T-helper 2 cell (primary cell): ENCODE data around the gene PNPLA8.
"Not testable (repeated sequence)": the region's sequence is repeated elsewhere in the genome, so short reads cannot be mapped to it uniquely, and the experiment has no call there.

Experiments used
- DNase-seq, 5 experiments: peaks; one replicate each; pipeline versions ENCODE4 v3.0.0 to v3.0.0-alpha.2; 2012 to 2022
- total RNA-seq, 2 donors: gene quantifications; one replicate each; lab custom pipeline; 2026; lab: John Stamatoyannopoulos, UW

Gene PNPLA8
- total RNA-seq, result 124 to 175 reads per million in 2 donors

GRCh38 chr7:108525985-108526767 lies at the start of gene PNPLA8:
TSS of gene PNPLA8 (minus strand) at chr7:108526135. CDS start at chr7:108515491, 10,644 bp downstream.
- DNase-seq, result peak; percentile 99 to 100 (median 100)

- DNase-seq, result no peak
Observed at GRCh38 chr7:108575156-108575555, 49.2 kb upstream of the PNPLA8 start.

- DNase-seq, result no peak
Observed at GRCh38 chr7:108572480-108572879, 46.5 kb upstream of the PNPLA8 start.

GRCh38 chr7:108570146-108570755 lies 44.3 kb upstream of the PNPLA8 start:
- DNase-seq, result peak in 4 of 5 experiments; percentile 11 to 75 (median 40)

GRCh38 chr7:108569381-108570145 lies 43.6 kb upstream of the PNPLA8 start, which contains the start of the genes DNAJB9 and THAP5:
TSS of gene DNAJB9 (plus strand) at chr7:108569874. CDS start at chr7:108571727, 1,853 bp downstream.
TSS of gene THAP5 (minus strand) at chr7:108569706. CDS start at chr7:108569569, 137 bp downstream.
- DNase-seq, result peak; percentile 95 to 100 (median 99)

GRCh38 chr7:108568801-108569380 lies 43.0 kb upstream of the PNPLA8 start:
- DNase-seq, result peak in 1 of 5 experiments; percentile 84

GRCh38 chr7:108565987-108566386 lies 40.1 kb upstream of the PNPLA8 start:
- no peak for DNase-seq

GRCh38 chr7:108561047-108561619 lies 35.2 kb upstream of the PNPLA8 start:
- no peak for DNase-seq

- no peak for DNase-seq
Observed at GRCh38 chr7:108559253-108559652, 33.3 kb upstream of the PNPLA8 start.

GRCh38 chr7:108557617-108558016 lies 31.7 kb upstream of the PNPLA8 start:
- DNase-seq, result no peak

GRCh38 chr7:108557191-108557590 lies 31.3 kb upstream of the PNPLA8 start:
- DNase-seq, result no peak

GRCh38 chr7:108556665-108557064 lies 30.7 kb upstream of the PNPLA8 start:
- DNase-seq, result not testable (repeated sequence)

- not testable (repeated sequence) for DNase-seq
Observed at GRCh38 chr7:108548141-108548896, 22.4 kb upstream of the PNPLA8 start.

- DNase-seq, result no peak
Observed at GRCh38 chr7:108541478-108541877, 15.5 kb upstream of the PNPLA8 start.

- not testable (repeated sequence) for DNase-seq
Observed at GRCh38 chr7:108538685-108539084, 12.8 kb upstream of the PNPLA8 start.

- DNase-seq, result not testable (repeated sequence)
Observed at GRCh38 chr7:108538236-108538635, 12.3 kb upstream of the PNPLA8 start.

- no peak for DNase-seq
Observed at GRCh38 chr7:108537229-108537628, 11.3 kb upstream of the PNPLA8 start.

- no peak for DNase-seq
Observed at GRCh38 chr7:108535744-108536143, 9.8 kb upstream of the PNPLA8 start.

GRCh38 chr7:108535257-108535656 lies 9.3 kb upstream of the PNPLA8 start:
- DNase-seq, result no peak

GRCh38 chr7:108533712-108534111 lies 7.8 kb upstream of the PNPLA8 start:
- no peak for DNase-seq

GRCh38 chr7:108529341-108529740 lies 3.4 kb upstream of the PNPLA8 start:
- no peak for DNase-seq
